GM21717 (cell line): ENCODE measurements around the gene EZR.
A peak's percentile ranks its signal among the peaks of the same experiment; 100 is the strongest.

Experiments used
- ATAC-seq: cut with Tn5 transposase; IDR thresholded peaks from one replicate; pipeline ENCODE4 v1.9.1; 2021; ENCODE audit warnings: mild to moderate bottlenecking, moderate library complexity; ENCODE audit not compliant: unreplicated experiment

EZR gene

GRCh38 chr6:158819977-158820622, 932 bp upstream of the EZR start:
- no peak for ATAC-seq

- ATAC-seq = peak; percentile 21
Observed at GRCh38 chr6:158818581-158819212, 471 bp downstream of the EZR start.

GRCh38 chr6:158817728-158818580, 1.2 kb downstream of the EZR start:
- no peak for ATAC-seq

- no peak for ATAC-seq
Observed at GRCh38 chr6:158816803-158817727, 2.1 kb downstream of the EZR start.

GRCh38 chr6:158816329-158816728, 2.8 kb downstream of the EZR start:
- ATAC-seq = peak; percentile 21

GRCh38 chr6:158815907-158816306, 3.3 kb downstream of the EZR start:
- ATAC-seq = no peak

GRCh38 chr6:158815379-158815724, 3.8 kb downstream of the EZR start:
- ATAC-seq = no peak

GRCh38 chr6:158813032-158813431, 6.1 kb downstream of the EZR start:
- no peak for ATAC-seq

- ATAC-seq = no peak
Observed at GRCh38 chr6:158812611-158813010, 6.6 kb downstream of the EZR start.

- no peak for ATAC-seq
Observed at GRCh38 chr6:158810155-158811095, 8.7 kb downstream of the EZR start.

- ATAC-seq = peak; percentile 48
Observed at GRCh38 chr6:158808941-158809678, 10.1 kb downstream of the EZR start.

- no peak for ATAC-seq
Observed at GRCh38 chr6:158808442-158808833, 10.7 kb downstream of the EZR start.

GRCh38 chr6:158807515-158808441, 11.4 kb downstream of the EZR start:
- ATAC-seq = no peak

GRCh38 chr6:158805698-158806377, 13.3 kb downstream of the EZR start:
- no peak for ATAC-seq

GRCh38 chr6:158804207-158804606, 15.0 kb downstream of the EZR start:
- ATAC-seq = no peak

GRCh38 chr6:158803733-158804143, 15.4 kb downstream of the EZR start:
- ATAC-seq = peak; percentile 65

- ATAC-seq = no peak
Observed at GRCh38 chr6:158801655-158802294, 17.4 kb downstream of the EZR start.
